GM23338 (cell line): ENCODE results near the gene TMEM123. TPM values are rescaled to one million over a fixed set of nuclear protein-coding genes. Genes with fewer than 3 reads are reported as not detected.

ENCODE experiments used
- ATAC-seq: fragments of 200-7000 bp; cut with Tn5 transposase; 3 replicates; pipeline ENCODE4 v1.9.1; 2020
- DNase-seq: peaks from one replicate; pipeline ENCODE4 v3.0.0-alpha.2; 2015; ENCODE audit warnings: low spot score
- H2AFZ ChIP-seq: fragments of 200-600 bp; sonication (generic); 2 replicates; pipeline ENCODE4 v1.8.0; 2016; ENCODE audit warnings: antibody characterized with exemption, mild to moderate bottlenecking, moderate library complexity
- H3F3A ChIP-seq: fragments of 200-600 bp; sonication (generic); replicated peaks from 2 replicates; pipeline ENCODE4 v1.8.0; 2017; ENCODE audit warnings: antibody characterized with exemption, mixed run types, low read depth
- H3K27ac ChIP-seq: fragments of 200-600 bp; sonication (generic); 2 replicates; pipeline ENCODE4 v1.6.1; 2016; ENCODE audit warnings: low read depth
- H3K27me3 ChIP-seq: fragments of 200-600 bp; sonication (generic); 2 replicates; pipeline ENCODE4 v1.8.0; 2016; ENCODE audit warnings: mild to moderate bottlenecking, mixed run types, moderate library complexity; ENCODE audit not compliant: insufficient read depth
- H3K36me3 ChIP-seq: fragments of 200-600 bp; sonication (generic); 2 replicates; pipeline ENCODE4 v1.8.0; 2016; ENCODE audit warnings: mild to moderate bottlenecking; ENCODE audit not compliant: insufficient read depth
- H3K4me1 ChIP-seq: fragments of 200-600 bp; sonication (generic); 2 replicates; pipeline ENCODE4 v1.8.0; 2016; ENCODE audit warnings: mild to moderate bottlenecking, moderate library complexity; ENCODE audit not compliant: insufficient read depth
- H3K4me2 ChIP-seq: fragments of 200-600 bp; sonication (generic); 2 replicates; pipeline ENCODE4 v1.7.1; 2017; ENCODE audit warnings: mixed run types
- H3K4me3 ChIP-seq: fragments of 200-600 bp; sonication (generic); 2 replicates; pipeline ENCODE4 v1.6.1; 2016; ENCODE audit warnings: mixed run types
- H3K79me2 ChIP-seq: fragments of 200-600 bp; sonication (generic); replicated peaks from 2 replicates; pipeline ENCODE4 v1.8.0; 2017; ENCODE audit warnings: mild to moderate bottlenecking; ENCODE audit not compliant: insufficient read depth
- H3K9me2 ChIP-seq: fragments of 200-600 bp; sonication (generic); 2 replicates; pipeline ENCODE4 v1.8.0; 2017; ENCODE audit not compliant: insufficient read depth
- H4K20me1 ChIP-seq: fragments of 200-600 bp; sonication (generic); replicated peaks from 2 replicates; pipeline ENCODE4 v1.8.0; 2017; ENCODE audit warnings: mild to moderate bottlenecking; ENCODE audit not compliant: insufficient read depth
- H3K27ac Mint-ChIP-seq: 2 replicates; pipeline ENCODE4 v1.8.0; 2020; ENCODE audit warnings: inconsistent platforms, mild to moderate bottlenecking, moderate library complexity, mixed read lengths
- H3K27me3 Mint-ChIP-seq: 3 replicates; pipeline ENCODE4 v1.8.0; 2022; ENCODE audit warnings: low read depth, mild to moderate bottlenecking, moderate library complexity, mixed read lengths, inconsistent platforms; ENCODE audit not compliant: insufficient read depth, poor library complexity
- H3K36me3 Mint-ChIP-seq: 3 replicates; pipeline ENCODE4 v1.8.0; 2021; ENCODE audit warnings: low read depth, mild to moderate bottlenecking, inconsistent platforms, moderate library complexity, mixed read lengths
- H3K4me1 Mint-ChIP-seq: 3 replicates; pipeline ENCODE4 v1.8.0; 2020; ENCODE audit warnings: mild to moderate bottlenecking, inconsistent platforms, mixed read lengths
- H3K4me3 Mint-ChIP-seq: 3 replicates; pipeline ENCODE4 v1.8.0; 2021; ENCODE audit warnings: moderate library complexity, mild to moderate bottlenecking, inconsistent platforms, mixed read lengths
- H3K9me3 Mint-ChIP-seq: 3 replicates; pipeline ENCODE4 v1.8.0; 2020; ENCODE audit warnings: moderate library complexity, mild to moderate bottlenecking, inconsistent platforms, mixed read lengths
- CREB1 ChIP-seq: fragments of 250-450 bp; sonication (Bioruptor Pico); IDR thresholded peaks from 2 replicates; pipeline ENCODE4 v1.5.0; 2020; ENCODE audit warnings: low read depth, mild to moderate bottlenecking, moderate library complexity
- EZH2phosphoT487 ChIP-seq: fragments of 200-600 bp; sonication (generic); IDR thresholded peaks from one replicate; pipeline ENCODE4 v1.8.1; 2018; ENCODE audit warnings: antibody characterized with exemption; ENCODE audit not compliant: unreplicated experiment
- JUNB ChIP-seq: IDR thresholded peaks from one replicate; pipeline ENCODE4 v1.6.1; 2016; ENCODE audit warnings: antibody characterized with exemption; ENCODE audit not compliant: unreplicated experiment
- NANOG ChIP-seq: IDR thresholded peaks from 2 replicates; pipeline ENCODE4 v1.6.1; 2016; ENCODE audit warnings: antibody characterized with exemption, borderline replicate concordance
- POLR2AphosphoS5 ChIP-seq: IDR thresholded peaks from 2 replicates; pipeline ENCODE4 v1.6.1; 2016; ENCODE audit warnings: antibody characterized with exemption, low read depth
- STAT1 ChIP-seq: IDR thresholded peaks from one replicate; pipeline ENCODE4 v1.6.1; 2016; ENCODE audit warnings: antibody characterized with exemption; ENCODE audit not compliant: unreplicated experiment
- ZNF114 ChIP-seq: fragments of 250-450 bp; sonication (Bioruptor Pico); IDR thresholded peaks from 2 replicates; pipeline ENCODE4 v1.5.0; 2020; ENCODE audit warnings: mild to moderate bottlenecking, moderate library complexity
- ZNF331 ChIP-seq: fragments of 250-450 bp; sonication (Bioruptor Pico); IDR thresholded peaks from 2 replicates; pipeline ENCODE4 v1.5.0; 2020; ENCODE audit warnings: low read depth, mild to moderate bottlenecking, moderate library complexity
- polyA plus RNA-seq: library from polyadenylated mRNA; unstranded; fragments of >200 nt; fragmentation: Nextera tagmentation; extraction: Ambion mirVana; gene quantifications from 2 replicates; pipeline ENCODE4 v1.2.1, GENCODE V29; 2016
- total RNA-seq: library from RNA; depleted of rRNA; stranded (reverse); fragments of >200 nt; shearing (Covaris generic); gene quantifications from 2 replicates; pipeline ENCODE4 v1.2.3, GENCODE V29; 2014
- TF ChIP-seq, protein P1 (sequence below), 2 experiments: fragments of 200-600 bp in 1 of 2; sonication (generic) in 1 of 2; conservative IDR thresholded peaks; 2 replicates each; pipeline versions ENCODE4 v1.5.1 to v1.6.1; 2016 to 2017; ENCODE audit warnings: antibody characterized with exemption in 2 of 2, low read depth in 2 of 2, mild to moderate bottlenecking in 2 of 2, moderate library complexity in 1 of 2
- TF ChIP-seq, protein P2 (sequence below): IDR thresholded peaks from one replicate; pipeline ENCODE4 v1.6.1; 2018; ENCODE audit warnings: antibody characterized with exemption; ENCODE audit not compliant: unreplicated experiment
- TF ChIP-seq, protein P3 (sequence below): fragments of 250-450 bp; sonication (Bioruptor Pico); IDR thresholded peaks from 2 replicates; pipeline ENCODE4 v1.5.0; 2020; ENCODE audit warnings: mild to moderate bottlenecking, moderate library complexity

The TMEM123 gene
- total and polyA plus RNA-seq, 2 experiments from 2014 or later, result 44.1 to 61.0 TPM

DNA sequence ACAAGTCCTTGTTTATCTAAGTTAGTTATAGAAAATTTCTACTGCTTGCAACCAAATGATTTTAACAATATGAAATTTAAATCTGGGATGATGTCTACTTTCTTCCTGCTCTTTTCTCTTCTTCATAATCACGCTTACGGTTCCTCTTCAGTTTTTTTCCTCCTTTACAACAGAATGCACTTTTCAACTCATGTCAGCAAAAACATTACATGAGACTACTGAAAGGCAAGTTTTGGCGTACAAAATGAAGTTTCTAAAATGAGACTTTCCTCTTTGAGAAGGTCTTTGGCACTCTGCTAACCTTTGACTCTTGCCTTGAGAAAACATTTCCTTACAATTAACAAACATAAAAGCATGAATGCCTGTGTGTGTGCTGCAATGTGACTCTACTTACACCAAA lies 23.3 kb downstream of the TMEM123 start:
- DNase-seq (no peak), ATAC-seq (no peak)
- Mint-ChIP-seq H3K4me1 (peaks cover 24% of the 10 kb centered on the region), H3K36me3 (peaks cover 47% of the 10 kb centered on the region), H3K27ac (no peak overlapping the region), H3K4me3 (no peak overlapping the region), H3K9me3 (peaks cover 31% of the 10 kb centered on the region), H3K27me3 (peaks cover 7% of the 10 kb centered on the region)
- Histone ChIP-seq H3F3A (no peaks in the 10 kb centered on the region), H3K4me1 (peaks cover 12% of the 10 kb centered on the region; the same call in 1 of the 2 replicates), H3K79me2 (peaks cover 11% of the 10 kb centered on the region), H3K4me2 (no peak overlapping the region), H3K9me2 (no peaks in the 10 kb centered on the region), H3K36me3 (0 out of 2 replicates have a peak, but pooled peaks cover 12% of the 10 kb centered on the region), H4K20me1 (peaks cover 4% of the 10 kb centered on the region; the same call in 1 of the 2 replicates), H3K4me3 (no peak overlapping the region), H2AFZ (no peak overlapping the region), H3K27me3 (no peaks in the 10 kb centered on the region), H3K27ac (no peak overlapping the region)
- TF ChIP-seq EZH2phosphoT487, result no peak

DNA sequence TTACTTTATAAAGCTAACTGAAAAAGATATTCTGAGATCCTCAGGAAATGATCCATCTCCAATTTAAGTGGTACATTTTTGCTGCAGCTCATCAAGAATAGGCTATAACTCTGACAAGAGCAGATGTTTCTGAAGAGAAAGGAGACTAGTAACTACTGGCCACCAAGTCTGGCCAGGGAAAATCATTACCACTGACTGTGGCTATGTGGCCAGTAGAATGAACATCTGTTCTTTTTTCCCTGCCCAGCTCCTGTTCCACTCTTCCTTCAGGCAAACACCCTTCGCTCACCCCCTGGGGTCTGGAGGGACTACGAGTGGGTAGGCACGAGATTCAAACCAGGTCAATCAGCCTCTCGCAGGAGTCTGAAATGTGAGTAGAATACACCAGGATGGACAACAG lies 23.9 kb downstream of the TMEM123 start:
- H3K4me2 ChIP-seq, result no peak overlapping the region
- H4K20me1 ChIP-seq, result peaks cover 9% of the 10 kb centered on the region; the same call in 1 of the 2 replicates
- no peak overlapping the region for H2AFZ ChIP-seq
- H3K9me3 Mint-ChIP-seq, result peaks cover 26% of the 10 kb centered on the region
- no peak overlapping the region for H3K27ac ChIP-seq
- H3K4me1 ChIP-seq, result peaks cover 12% of the 10 kb centered on the region; the same call in 1 of the 2 replicates
- no peak overlapping the region for H3K4me3 Mint-ChIP-seq
- no peak overlapping the region for H3K4me3 ChIP-seq
- no peaks in the 10 kb centered on the region for H3F3A ChIP-seq
- H3K79me2 ChIP-seq, result peaks cover 10% of the 10 kb centered on the region
- no peak for DNase-seq
- no peak for ATAC-seq
- no peak overlapping the region for H3K27ac Mint-ChIP-seq
- H3K27me3 ChIP-seq, result no peaks in the 10 kb centered on the region
- H3K36me3 ChIP-seq, result 0 out of 2 replicates have a peak, but pooled peaks cover 12% of the 10 kb centered on the region
- H3K9me2 ChIP-seq, result no peaks in the 10 kb centered on the region
- peaks cover 41% of the 10 kb centered on the region for H3K36me3 Mint-ChIP-seq
- peaks cover 24% of the 10 kb centered on the region for H3K4me1 Mint-ChIP-seq
- peaks cover 7% of the 10 kb centered on the region for H3K27me3 Mint-ChIP-seq
- TF ChIP-seq STAT1 (no peak), POLR2AphosphoS5 (no peak), CREB1 (CRISPR knock-in tag) (no peak), ZNF114 (CRISPR knock-in tag) (no peak), ZNF331 (no peak), JUNB (no peak), NANOG (no peak), EZH2phosphoT487 (no peak)
- TF ChIP-seq, protein P1, sequence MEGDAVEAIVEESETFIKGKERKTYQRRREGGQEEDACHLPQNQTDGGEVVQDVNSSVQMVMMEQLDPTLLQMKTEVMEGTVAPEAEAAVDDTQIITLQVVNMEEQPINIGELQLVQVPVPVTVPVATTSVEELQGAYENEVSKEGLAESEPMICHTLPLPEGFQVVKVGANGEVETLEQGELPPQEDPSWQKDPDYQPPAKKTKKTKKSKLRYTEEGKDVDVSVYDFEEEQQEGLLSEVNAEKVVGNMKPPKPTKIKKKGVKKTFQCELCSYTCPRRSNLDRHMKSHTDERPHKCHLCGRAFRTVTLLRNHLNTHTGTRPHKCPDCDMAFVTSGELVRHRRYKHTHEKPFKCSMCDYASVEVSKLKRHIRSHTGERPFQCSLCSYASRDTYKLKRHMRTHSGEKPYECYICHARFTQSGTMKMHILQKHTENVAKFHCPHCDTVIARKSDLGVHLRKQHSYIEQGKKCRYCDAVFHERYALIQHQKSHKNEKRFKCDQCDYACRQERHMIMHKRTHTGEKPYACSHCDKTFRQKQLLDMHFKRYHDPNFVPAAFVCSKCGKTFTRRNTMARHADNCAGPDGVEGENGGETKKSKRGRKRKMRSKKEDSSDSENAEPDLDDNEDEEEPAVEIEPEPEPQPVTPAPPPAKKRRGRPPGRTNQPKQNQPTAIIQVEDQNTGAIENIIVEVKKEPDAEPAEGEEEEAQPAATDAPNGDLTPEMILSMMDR (conservative IDR thresholded peaks at IDR 0.05; ENCODE audit: low read depth in 2 of 2), result no peak
- TF ChIP-seq, protein P2, sequence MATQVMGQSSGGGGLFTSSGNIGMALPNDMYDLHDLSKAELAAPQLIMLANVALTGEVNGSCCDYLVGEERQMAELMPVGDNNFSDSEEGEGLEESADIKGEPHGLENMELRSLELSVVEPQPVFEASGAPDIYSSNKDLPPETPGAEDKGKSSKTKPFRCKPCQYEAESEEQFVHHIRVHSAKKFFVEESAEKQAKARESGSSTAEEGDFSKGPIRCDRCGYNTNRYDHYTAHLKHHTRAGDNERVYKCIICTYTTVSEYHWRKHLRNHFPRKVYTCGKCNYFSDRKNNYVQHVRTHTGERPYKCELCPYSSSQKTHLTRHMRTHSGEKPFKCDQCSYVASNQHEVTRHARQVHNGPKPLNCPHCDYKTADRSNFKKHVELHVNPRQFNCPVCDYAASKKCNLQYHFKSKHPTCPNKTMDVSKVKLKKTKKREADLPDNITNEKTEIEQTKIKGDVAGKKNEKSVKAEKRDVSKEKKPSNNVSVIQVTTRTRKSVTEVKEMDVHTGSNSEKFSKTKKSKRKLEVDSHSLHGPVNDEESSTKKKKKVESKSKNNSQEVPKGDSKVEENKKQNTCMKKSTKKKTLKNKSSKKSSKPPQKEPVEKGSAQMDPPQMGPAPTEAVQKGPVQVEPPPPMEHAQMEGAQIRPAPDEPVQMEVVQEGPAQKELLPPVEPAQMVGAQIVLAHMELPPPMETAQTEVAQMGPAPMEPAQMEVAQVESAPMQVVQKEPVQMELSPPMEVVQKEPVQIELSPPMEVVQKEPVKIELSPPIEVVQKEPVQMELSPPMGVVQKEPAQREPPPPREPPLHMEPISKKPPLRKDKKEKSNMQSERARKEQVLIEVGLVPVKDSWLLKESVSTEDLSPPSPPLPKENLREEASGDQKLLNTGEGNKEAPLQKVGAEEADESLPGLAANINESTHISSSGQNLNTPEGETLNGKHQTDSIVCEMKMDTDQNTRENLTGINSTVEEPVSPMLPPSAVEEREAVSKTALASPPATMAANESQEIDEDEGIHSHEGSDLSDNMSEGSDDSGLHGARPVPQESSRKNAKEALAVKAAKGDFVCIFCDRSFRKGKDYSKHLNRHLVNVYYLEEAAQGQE, result no peak
- TF ChIP-seq, protein P3, sequence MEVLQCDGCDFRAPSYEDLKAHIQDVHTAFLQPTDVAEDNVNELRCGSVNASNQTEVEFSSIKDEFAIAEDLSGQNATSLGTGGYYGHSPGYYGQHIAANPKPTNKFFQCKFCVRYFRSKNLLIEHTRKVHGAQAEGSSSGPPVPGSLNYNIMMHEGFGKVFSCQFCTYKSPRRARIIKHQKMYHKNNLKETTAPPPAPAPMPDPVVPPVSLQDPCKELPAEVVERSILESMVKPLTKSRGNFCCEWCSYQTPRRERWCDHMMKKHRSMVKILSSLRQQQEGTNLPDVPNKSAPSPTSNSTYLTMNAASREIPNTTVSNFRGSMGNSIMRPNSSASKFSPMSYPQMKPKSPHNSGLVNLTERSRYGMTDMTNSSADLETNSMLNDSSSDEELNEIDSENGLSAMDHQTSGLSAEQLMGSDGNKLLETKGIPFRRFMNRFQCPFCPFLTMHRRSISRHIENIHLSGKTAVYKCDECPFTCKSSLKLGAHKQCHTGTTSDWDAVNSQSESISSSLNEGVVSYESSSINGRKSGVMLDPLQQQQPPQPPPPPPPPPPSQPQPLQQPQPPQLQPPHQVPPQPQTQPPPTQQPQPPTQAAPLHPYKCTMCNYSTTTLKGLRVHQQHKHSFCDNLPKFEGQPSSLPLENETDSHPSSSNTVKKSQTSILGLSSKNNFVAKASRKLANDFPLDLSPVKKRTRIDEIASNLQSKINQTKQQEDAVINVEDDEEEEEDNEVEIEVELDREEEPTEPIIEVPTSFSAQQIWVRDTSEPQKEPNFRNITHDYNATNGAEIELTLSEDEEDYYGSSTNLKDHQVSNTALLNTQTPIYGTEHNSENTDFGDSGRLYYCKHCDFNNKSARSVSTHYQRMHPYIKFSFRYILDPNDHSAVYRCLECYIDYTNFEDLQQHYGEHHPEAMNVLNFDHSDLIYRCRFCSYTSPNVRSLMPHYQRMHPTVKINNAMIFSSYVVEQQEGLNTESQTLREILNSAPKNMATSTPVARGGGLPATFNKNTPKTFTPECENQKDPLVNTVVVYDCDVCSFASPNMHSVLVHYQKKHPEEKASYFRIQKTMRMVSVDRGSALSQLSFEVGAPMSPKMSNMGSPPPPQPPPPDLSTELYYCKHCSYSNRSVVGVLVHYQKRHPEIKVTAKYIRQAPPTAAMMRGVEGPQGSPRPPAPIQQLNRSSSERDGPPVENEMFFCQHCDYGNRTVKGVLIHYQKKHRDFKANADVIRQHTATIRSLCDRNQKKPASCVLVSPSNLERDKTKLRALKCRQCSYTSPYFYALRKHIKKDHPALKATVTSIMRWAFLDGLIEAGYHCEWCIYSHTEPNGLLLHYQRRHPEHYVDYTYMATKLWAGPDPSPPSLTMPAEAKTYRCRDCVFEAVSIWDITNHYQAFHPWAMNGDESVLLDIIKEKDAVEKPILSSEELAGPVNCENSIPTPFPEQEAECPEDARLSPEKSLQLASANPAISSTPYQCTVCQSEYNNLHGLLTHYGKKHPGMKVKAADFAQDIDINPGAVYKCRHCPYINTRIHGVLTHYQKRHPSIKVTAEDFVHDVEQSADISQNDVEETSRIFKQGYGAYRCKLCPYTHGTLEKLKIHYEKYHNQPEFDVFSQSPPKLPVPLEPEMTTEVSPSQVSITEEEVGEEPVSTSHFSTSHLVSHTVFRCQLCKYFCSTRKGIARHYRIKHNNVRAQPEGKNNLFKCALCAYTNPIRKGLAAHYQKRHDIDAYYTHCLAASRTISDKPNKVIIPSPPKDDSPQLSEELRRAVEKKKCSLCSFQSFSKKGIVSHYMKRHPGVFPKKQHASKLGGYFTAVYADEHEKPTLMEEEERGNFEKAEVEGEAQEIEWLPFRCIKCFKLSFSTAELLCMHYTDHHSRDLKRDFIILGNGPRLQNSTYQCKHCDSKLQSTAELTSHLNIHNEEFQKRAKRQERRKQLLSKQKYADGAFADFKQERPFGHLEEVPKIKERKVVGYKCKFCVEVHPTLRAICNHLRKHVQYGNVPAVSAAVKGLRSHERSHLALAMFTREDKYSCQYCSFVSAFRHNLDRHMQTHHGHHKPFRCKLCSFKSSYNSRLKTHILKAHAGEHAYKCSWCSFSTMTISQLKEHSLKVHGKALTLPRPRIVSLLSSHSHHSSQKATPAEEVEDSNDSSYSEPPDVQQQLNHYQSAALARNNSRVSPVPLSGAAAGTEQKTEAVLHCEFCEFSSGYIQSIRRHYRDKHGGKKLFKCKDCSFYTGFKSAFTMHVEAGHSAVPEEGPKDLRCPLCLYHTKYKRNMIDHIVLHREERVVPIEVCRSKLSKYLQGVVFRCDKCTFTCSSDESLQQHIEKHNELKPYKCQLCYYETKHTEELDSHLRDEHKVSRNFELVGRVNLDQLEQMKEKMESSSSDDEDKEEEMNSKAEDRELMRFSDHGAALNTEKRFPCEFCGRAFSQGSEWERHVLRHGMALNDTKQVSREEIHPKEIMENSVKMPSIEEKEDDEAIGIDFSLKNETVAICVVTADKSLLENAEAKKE (CRISPR knock-in tag), result no peak
